Measurements from ENCODE around the gene LBX1. TPM values are rescaled to one million over a fixed set of nuclear protein-coding genes. Genes with fewer than 3 reads are reported as not detected.

The LBX1 gene
- total RNA-seq (not detected in 2 replicates), polyA plus RNA-seq (not detected in 2 replicates)

- H3K36me3 ChIP-seq: no peaks in the 10 kb centered on the region
- H3K4me3 ChIP-seq: peak within 1 kb of the TSS; percentile 12
- H3K9me3 ChIP-seq (ENCODE audit: low read depth): no peaks in the 10 kb centered on the region
- H3K27ac ChIP-seq: no peak within 1 kb of the TSS
- peaks cover 14% of the 10 kb centered on the region for H3K4me1 ChIP-seq (ENCODE audit: low read depth)
- no peak for DNase-seq (ENCODE audit: low read depth in 1 of 2, low spot score in 1 of 2)
- H3K27me3 ChIP-seq: peaks cover 100% of the 10 kb centered on the region
- TF ChIP-seq CTCF (IDR thresholded peaks at IDR 0.05; ENCODE audit: low read depth, low read length): no peak
Observed at GRCh38 chr10:101229266-101230182, at the start of gene LBX1. Gene LBX1 (minus strand): TSS chr10:101229463. CDS start chr10:101228815, 648 bp downstream.

GRCh38 chr10:101273741-101274140 is 44.5 kb upstream of the LBX1 start:
- TF ChIP-seq CTCF (IDR thresholded peaks at IDR 0.05; ENCODE audit: low read depth, low read length): no peak
- H3K27ac ChIP-seq: no peak overlapping the region

GRCh38 chr10:101273330-101273729 is 44.1 kb upstream of the LBX1 start:
- H3K27ac ChIP-seq: no peak overlapping the region
- H3K9me3 ChIP-seq (ENCODE audit: low read depth): no peaks in the 10 kb centered on the region
- no peaks in the 10 kb centered on the region for H3K27me3 ChIP-seq
- no peak overlapping the region for H3K4me3 ChIP-seq
- TF ChIP-seq CTCF (IDR thresholded peaks at IDR 0.05; ENCODE audit: low read depth, low read length): no peak
- H3K4me1 ChIP-seq (ENCODE audit: low read depth): no peaks in the 10 kb centered on the region
- no peaks in the 10 kb centered on the region for H3K36me3 ChIP-seq
- DNase-seq (ENCODE audit: low read depth in 1 of 2, low spot score in 1 of 2): no peak

More at GRCh38 chr10:101273741-101274140, 44.5 kb upstream of the LBX1 start:
- Histone ChIP-seq H3K4me3 (no peak overlapping the region), H3K27me3 (no peaks in the 10 kb centered on the region), H3K36me3 (no peaks in the 10 kb centered on the region), H3K9me3 (ENCODE audit: low read depth) (no peaks in the 10 kb centered on the region), H3K4me1 (ENCODE audit: low read depth) (no peaks in the 10 kb centered on the region)
- DNase-seq (ENCODE audit: low read depth in 1 of 2, low spot score in 1 of 2): no peak

- Histone ChIP-seq H3K4me1 (ENCODE audit: low read depth) (no peaks in the 10 kb centered on the region), H3K27ac (no peak overlapping the region), H3K36me3 (no peaks in the 10 kb centered on the region), H3K4me3 (no peak overlapping the region), H3K9me3 (ENCODE audit: low read depth) (no peaks in the 10 kb centered on the region), H3K27me3 (no peaks in the 10 kb centered on the region)
- TF ChIP-seq CTCF (IDR thresholded peaks at IDR 0.05; ENCODE audit: low read depth, low read length): peak; percentile 86
- peak; percentile 76 to 78 for DNase-seq (ENCODE audit: low read depth in 1 of 2, low spot score in 1 of 2)
Observed at GRCh38 chr10:101272229-101272868, 43.1 kb upstream of the LBX1 start.

GRCh38 chr10:101270763-101271162 is 41.5 kb upstream of the LBX1 start:
- Histone ChIP-seq H3K9me3 (ENCODE audit: low read depth) (no peaks in the 10 kb centered on the region), H3K27me3 (no peaks in the 10 kb centered on the region)

More at GRCh38 chr10:101270763-101271162, 41.5 kb upstream of the LBX1 start:
- DNase-seq (ENCODE audit: low read depth in 1 of 2, low spot score in 1 of 2): no peak
- no peak for TF ChIP-seq CTCF (IDR thresholded peaks at IDR 0.05; ENCODE audit: low read depth, low read length)
- Histone ChIP-seq H3K27ac (no peak overlapping the region), H3K36me3 (no peaks in the 10 kb centered on the region), H3K4me3 (no peak overlapping the region), H3K4me1 (ENCODE audit: low read depth) (no peaks in the 10 kb centered on the region)

Measured in cardiac muscle cell (in vitro differentiated cells and primary cell).